Muscle layer of colon (tissue), 2 donors: Measurements from ENCODE around the gene ACVRL1.
A peak's percentile ranks its signal among the peaks of the same experiment; 100 is the strongest.

Source experiments
- H3K27ac ChIP-seq: one replicate; pipeline ENCODE4 v1.7.0; 2013; ENCODE audit warnings: low read depth, mild to moderate bottlenecking, low read length, moderate library complexity
- H3K27me3 ChIP-seq, 2 donors: one replicate each; pipeline ENCODE4 v1.7.0; 2013; ENCODE audit warnings: low read length in 2 of 2, mild to moderate bottlenecking in 2 of 2; ENCODE audit not compliant: insufficient read depth in 2 of 2, control insufficient read depth in 1 of 2
- H3K36me3 ChIP-seq: one replicate; pipeline ENCODE4 v1.7.0; 2013; ENCODE audit warnings: mild to moderate bottlenecking, low read length; ENCODE audit not compliant: insufficient read depth
- H3K4me1 ChIP-seq: one replicate; pipeline ENCODE4 v1.7.0; 2013; ENCODE audit warnings: mild to moderate bottlenecking, low read length; ENCODE audit not compliant: insufficient read depth
- H3K4me3 ChIP-seq, 2 donors: one replicate each; pipeline ENCODE4 v1.7.0; 2013; ENCODE audit warnings: low read length in 2 of 2, low read depth in 1 of 2, mild to moderate bottlenecking in 1 of 2, moderate library complexity in 1 of 2
- H3K9ac ChIP-seq: one replicate; pipeline ENCODE4 v1.7.0; 2013; ENCODE audit warnings: low read length
- H3K9me3 ChIP-seq: one replicate; pipeline ENCODE4 v1.7.0; 2013; ENCODE audit warnings: mild to moderate bottlenecking, low read length
- donor health status: abdominal sarcoma.
- donor health status: Adenocarcinoma of cecum.

The ACVRL1 gene

DNA sequence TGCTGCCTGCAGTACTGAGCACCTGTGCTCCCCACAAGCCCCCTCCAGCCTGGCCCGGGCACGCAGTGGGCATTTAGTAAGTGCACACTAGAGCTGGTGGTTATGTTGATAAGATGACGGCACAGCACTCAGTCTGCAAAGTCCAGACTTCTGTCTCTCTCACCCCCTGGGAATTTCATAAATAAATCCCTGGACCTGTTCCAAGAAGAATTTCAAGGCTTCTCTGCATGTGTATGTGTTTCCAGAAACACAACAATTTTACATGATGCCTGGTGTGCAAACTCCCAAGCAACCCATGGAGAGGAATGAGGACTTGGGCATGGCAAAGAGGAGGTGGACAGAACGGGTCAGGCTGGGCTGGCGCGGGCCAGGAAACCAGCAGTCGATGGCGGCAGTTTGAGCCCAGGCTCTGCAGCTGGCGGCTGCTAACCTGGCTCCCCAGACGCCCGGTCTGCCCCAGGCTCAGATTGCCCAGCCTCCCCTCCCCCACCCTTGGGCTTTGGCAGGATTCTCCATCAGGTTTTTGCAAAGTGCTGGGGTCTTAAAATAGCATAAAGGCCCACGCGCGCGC, 33.8 kb downstream of the ACVRL1 start:
- Histone ChIP-seq H3K4me1 (peaks cover 7% of the 10 kb centered on the region), H3K4me3 (no peak overlapping the region), H3K27ac (no peak overlapping the region), H3K27me3 (no peaks in the 10 kb centered on the region), H3K9ac (no peak overlapping the region), H3K36me3 (no peaks in the 10 kb centered on the region), H3K9me3 (no peaks in the 10 kb centered on the region)

DNA sequence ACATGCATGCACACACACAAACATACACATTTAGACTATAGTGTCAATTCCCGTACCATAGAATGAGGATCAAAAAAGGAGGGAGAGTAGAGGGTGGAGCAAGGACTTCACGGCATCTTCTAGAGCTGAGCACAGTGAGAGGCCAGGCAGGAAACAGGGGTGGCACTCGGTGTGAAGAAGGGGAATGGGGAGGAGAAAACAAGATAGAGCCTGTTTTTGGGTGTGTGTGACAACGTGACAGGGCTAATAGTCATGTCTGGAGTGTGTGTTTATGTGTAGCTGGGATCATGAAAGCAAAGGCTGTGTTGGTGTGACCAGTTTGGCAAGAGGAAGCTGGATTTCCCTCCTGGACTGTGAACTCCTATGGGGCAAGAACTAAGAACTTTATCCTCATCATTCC, 34.3 kb downstream of the ACVRL1 start:
- H3K9ac ChIP-seq: no peak overlapping the region
- H3K27me3 ChIP-seq: no peaks in the 10 kb centered on the region
- no peak overlapping the region for H3K4me3 ChIP-seq
- no peak overlapping the region for H3K27ac ChIP-seq
- peaks cover 7% of the 10 kb centered on the region for H3K4me1 ChIP-seq
- H3K36me3 ChIP-seq: no peaks in the 10 kb centered on the region
- H3K9me3 ChIP-seq: no peaks in the 10 kb centered on the region

DNA sequence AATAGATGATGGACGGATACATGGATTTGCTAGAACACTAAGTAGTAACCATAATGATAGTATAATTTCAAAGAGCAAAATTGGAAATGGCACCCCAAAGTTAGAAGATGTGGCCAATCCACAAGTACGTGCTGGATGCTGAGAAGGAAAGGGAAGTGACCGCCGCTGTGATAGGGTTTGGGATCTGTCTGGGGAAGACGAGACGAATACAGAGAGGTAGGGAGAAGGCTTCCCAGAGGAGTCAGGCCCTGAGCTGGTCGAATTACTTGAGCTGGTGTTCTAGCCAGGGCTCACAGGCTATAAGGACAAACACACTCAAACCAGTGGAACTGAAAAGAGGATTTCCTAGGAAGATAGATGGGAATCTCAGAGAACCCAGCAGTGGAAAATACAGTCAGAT, 34.8 kb downstream of the ACVRL1 start:
- Histone ChIP-seq H3K27me3 (no peaks in the 10 kb centered on the region), H3K36me3 (no peaks in the 10 kb centered on the region), H3K27ac (no peak overlapping the region), H3K9me3 (no peaks in the 10 kb centered on the region), H3K4me1 (peaks cover 7% of the 10 kb centered on the region), H3K9ac (no peak overlapping the region), H3K4me3 (no peak overlapping the region)

DNA sequence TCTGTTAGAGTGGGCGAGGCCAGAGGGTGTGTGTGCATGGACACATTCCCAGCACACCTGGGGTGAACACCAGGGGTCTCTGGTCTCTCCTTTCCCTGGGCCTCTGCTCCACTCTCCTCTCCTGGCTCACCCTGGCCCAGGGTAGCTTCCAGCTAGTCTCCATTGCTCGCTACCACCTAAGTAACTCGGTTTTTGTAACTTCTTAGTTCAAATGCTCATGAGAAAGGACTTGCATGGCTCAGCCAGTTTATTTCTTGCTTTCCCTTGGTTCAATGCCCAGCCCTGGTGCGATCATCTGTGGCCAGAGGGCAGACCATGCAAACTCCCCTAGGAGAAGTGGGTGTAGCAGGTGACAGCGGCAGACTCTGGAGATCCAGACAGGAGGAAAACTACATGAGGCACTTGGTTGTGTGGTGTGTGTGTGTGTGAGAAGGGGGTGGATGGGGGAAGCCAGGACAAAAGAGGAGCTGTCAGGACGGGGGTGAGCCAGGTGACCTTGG, 35.2 kb downstream of the ACVRL1 start:
- no peak overlapping the region for H3K4me3 ChIP-seq

DNA sequence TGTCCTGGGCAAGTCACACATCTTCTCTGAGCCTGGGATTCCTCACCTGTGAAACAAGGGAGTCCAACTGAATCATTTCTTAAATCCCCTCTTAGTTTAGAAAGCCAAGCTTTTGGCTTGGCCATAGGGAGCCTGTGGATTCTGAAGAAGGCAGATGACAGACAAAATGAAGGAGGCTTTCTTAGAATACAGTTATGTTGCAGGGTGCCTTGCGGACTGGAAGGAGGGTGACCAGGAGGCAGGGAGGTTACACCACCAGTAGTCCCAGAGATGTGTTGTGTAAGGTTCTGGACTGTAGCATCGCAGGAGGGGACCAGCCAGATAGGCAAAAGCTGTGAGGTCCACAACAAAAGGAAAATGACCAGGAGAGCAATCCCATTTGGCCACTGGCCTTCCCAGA, 36.0 kb downstream of the ACVRL1 start:
- H3K9ac ChIP-seq: no peak overlapping the region
- H3K27me3 ChIP-seq: no peaks in the 10 kb centered on the region
- no peaks in the 10 kb centered on the region for H3K9me3 ChIP-seq
- H3K4me3 ChIP-seq: no peak overlapping the region
- H3K4me1 ChIP-seq: peaks cover 7% of the 10 kb centered on the region
- no peak overlapping the region for H3K27ac ChIP-seq
- no peaks in the 10 kb centered on the region for H3K36me3 ChIP-seq

More for the DNA sequence above, 35.2 kb downstream of the ACVRL1 start:
- Histone ChIP-seq H3K27me3 (no peaks in the 10 kb centered on the region), H3K27ac (no peak overlapping the region), H3K9me3 (no peaks in the 10 kb centered on the region), H3K4me1 (peaks cover 7% of the 10 kb centered on the region), H3K9ac (no peak overlapping the region), H3K36me3 (no peaks in the 10 kb centered on the region)

DNA sequence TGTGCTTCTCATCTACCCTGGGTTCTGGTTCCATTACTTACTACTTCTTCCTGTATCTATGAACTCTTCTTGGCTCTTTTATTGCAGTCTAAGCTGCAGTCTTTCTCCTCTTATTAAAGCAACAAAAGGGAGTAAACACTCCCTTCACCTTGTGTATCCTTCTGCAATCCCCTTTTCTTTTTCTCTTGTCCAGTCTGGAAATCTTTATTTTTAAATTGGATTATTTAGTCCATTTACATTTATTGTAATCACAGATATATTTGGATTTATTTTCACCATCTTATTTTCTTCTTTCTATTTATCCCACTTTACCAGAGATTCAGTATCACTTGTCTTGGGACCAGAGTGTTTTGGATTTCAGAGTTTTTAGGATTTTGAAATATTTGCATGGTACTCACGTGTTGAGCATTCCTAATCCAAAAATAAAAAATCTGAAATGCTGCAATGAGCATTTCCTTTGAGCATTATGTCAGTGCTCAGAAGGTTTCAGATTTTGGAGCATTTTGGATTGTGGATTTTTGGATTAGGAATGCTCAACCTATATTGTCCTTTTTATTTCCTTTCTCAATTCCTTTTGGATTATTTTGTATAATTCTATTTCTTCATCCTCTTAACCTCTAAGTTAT, 37.4 kb downstream of the ACVRL1 start:
- no peak overlapping the region for H3K9ac ChIP-seq
- no peaks in the 10 kb centered on the region for H3K36me3 ChIP-seq
- H3K4me3 ChIP-seq: no peak overlapping the region
- peaks cover 7% of the 10 kb centered on the region for H3K4me1 ChIP-seq
- no peaks in the 10 kb centered on the region for H3K27me3 ChIP-seq
- H3K27ac ChIP-seq: no peak overlapping the region
- H3K9me3 ChIP-seq: no peaks in the 10 kb centered on the region

DNA sequence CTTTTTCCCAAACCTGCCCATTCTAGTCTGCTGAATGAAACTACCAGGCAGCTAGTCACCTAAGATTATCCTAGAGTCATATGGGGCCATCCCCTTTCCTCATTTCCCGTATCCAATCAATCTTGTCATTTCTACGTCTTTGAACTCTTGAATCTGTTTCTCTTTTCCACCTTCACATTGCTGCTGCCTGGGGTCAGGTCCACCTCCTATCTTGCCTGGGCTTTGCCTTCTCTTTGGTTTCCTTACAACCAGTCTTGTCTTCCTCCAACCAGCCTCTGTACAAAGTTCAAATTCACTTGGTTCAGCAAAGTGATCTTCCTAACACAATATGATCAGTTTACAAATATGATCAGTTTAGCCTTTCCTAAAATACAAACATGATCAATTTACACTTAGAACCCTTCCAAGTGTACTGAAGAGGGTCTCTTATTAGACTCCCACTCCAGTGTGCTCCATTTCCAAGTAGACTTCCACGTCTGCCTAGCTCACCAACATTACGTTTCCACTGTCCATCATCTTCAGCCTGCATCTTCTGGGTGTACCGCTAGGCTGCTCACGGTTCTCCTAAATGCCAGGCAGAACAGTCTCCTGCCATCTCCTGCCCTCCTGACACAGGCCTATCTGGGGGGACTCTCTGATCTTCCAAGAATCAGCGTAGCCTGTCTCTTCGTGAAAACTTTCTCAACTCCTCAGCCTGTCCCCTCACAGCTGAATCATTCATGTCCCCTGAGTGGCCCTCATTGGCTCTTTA, 40.1 kb downstream of the ACVRL1 start:
- Histone ChIP-seq H3K4me1 (no peaks in the 10 kb centered on the region), H3K27me3 (no peaks in the 10 kb centered on the region), H3K27ac (no peak overlapping the region), H3K4me3 (no peak overlapping the region), H3K9me3 (no peaks in the 10 kb centered on the region), H3K36me3 (no peaks in the 10 kb centered on the region), H3K9ac (no peak overlapping the region)

DNA sequence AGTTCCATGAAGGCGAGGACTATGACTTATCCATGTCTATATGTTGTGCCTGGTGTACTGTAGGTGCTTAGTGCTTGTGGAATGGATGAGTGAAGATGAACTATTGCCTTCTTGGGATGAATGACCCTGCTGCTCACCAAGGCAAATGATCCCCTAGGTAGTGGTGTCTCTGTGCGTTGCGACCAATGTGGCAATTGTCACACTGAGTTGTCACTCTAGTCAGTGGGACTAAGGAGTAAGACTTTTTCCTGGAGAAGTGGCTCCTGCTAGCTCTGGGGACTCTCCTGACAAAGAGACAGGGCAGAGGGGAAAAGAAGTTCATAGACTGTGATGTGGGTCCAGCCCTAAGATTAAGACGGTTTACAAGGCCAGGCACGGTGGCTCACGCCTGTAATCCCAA, 40.8 kb downstream of the ACVRL1 start:
- H3K9ac ChIP-seq: no peak overlapping the region
- H3K4me1 ChIP-seq: peaks cover 4% of the 10 kb centered on the region
- H3K4me3 ChIP-seq: no peak overlapping the region

DNA sequence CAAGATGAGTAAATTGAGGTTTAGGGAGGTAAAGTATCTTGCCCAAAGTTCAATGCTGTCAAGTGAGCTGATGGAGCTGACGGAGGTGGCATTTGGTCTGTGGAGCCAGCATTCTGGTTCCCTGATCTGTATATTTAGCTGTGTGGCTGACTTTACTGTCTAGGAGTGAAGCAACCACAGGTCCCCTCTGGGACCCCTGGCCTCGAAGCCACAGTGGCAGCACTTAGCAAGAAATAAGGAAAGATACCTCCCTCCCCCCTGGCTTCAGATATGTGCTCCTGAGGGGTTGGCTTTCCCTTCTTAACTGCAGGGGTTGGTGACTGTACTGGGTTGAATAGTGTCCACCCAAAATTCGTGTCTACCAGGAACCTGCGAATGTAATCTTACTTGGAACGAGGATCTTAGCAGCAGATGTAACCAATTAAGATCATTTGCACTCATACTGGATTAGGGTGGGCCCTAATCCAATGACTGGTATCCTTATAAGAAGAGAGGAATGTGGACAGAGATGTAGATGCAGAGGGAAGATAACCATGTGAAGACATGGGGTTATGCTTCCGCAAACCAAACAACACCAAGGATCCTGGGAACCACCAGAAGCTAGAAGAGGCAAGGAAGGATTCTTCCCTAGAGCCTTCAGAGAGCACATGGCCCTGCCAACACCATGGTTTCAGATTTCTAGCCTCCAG, 42.2 kb downstream of the ACVRL1 start:
- Histone ChIP-seq H3K36me3 (no peaks in the 10 kb centered on the region), H3K4me1 (peaks cover 17% of the 10 kb centered on the region), H3K9ac (no peak overlapping the region), H3K27ac (no peak overlapping the region), H3K4me3 (no peak overlapping the region), H3K9me3 (no peaks in the 10 kb centered on the region), H3K27me3 (no peaks in the 10 kb centered on the region)

More for the DNA sequence above, 40.8 kb downstream of the ACVRL1 start:
- no peak overlapping the region for H3K27ac ChIP-seq
- no peaks in the 10 kb centered on the region for H3K27me3 ChIP-seq
- H3K9me3 ChIP-seq: no peaks in the 10 kb centered on the region
- no peaks in the 10 kb centered on the region for H3K36me3 ChIP-seq

DNA sequence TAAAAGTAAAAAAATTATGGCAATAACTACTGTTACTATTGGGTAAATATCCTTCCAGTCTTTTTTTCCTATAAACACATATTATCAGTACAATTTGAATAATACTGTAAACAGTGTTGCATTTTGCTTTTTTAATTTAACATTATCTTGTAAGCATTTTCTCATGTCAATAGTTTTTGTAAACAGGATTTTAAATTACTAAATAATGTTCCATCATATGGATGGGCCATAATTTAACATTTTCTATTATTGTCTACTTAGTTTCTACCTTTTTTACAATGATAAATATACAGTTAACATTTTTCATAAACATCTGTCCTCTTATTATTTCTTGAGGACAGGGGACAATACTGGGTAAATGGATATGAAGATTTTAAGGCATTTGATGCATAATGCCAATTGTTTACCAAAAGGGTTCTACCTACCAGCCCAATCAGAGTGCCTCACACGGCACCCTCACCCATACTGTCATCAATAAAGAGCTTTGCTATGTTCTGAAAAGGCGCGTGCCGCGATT, 43.4 kb downstream of the ACVRL1 start:
- H3K36me3 ChIP-seq: no peaks in the 10 kb centered on the region
- peaks cover 29% of the 10 kb centered on the region for H3K4me1 ChIP-seq
- peak overlapping the region; percentile 49 for H3K27ac ChIP-seq
- H3K4me3 ChIP-seq: peak overlapping the region; percentile 54 to 78
- H3K9me3 ChIP-seq: no peaks in the 10 kb centered on the region
- H3K9ac ChIP-seq: no peak overlapping the region
- H3K27me3 ChIP-seq: no peaks in the 10 kb centered on the region

DNA sequence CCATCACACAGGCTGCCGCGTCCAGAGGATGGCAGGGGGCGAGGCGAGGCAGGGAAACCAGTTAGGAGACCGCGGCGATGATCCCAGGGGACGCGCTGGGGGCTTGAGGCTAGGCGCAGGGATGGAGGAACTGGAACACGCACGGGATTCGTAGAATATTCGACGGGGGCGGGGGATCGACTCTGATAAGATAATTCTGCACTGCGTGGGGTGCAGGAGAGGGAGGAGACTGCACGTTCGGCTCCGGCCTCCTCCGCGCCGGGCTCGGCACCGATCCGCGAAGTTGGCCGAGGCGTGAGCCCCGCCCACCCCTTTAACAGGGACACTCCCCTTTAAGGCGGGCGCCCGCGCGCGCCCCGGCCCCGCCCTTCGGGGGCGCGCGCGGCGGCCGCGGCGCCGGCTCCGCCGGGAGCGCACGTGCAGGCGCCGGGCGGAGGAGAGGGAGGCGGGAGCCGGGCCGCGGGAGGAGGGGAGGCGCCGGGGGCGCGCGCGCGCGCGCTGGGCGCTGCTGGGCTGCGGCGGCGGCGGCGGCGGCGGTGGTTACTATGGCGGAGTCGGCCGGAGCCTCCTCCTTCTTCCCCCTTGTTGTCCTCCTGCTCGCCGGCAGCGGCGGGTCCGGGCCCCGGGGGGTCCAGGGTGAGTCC, 44.0 kb downstream of the ACVRL1 start, which contains the start of gene ACVR1B:
Gene ACVR1B (plus strand): TSS at position 501 of the 644 bp plus-strand sequence. CDS start 45 bp downstream, at position 546.
- H3K9me3 ChIP-seq: no peaks in the 10 kb centered on the region
- H3K4me1 ChIP-seq: peaks cover 29% of the 10 kb centered on the region
- H3K36me3 ChIP-seq: no peaks in the 10 kb centered on the region
- H3K4me3 ChIP-seq: peak within 1 kb of the TSS; percentile 80 to 87
- H3K27me3 ChIP-seq: no peaks in the 10 kb centered on the region
- H3K27ac ChIP-seq: peak within 1 kb of the TSS; percentile 86
- peak within 1 kb of the TSS; percentile 88 for H3K9ac ChIP-seq
